Islet precursor cell (in vitro differentiated cells): ENCODE data around the gene ZNF774.
"Not testable (repeated sequence)": the region's sequence is repeated elsewhere in the genome, so short reads cannot be mapped to it uniquely, and the experiment has no call there.

ENCODE experiments used
- DNase-seq: peaks from one replicate; pipeline ENCODE4 v3.0.0-alpha.2; 2018

ZNF774 gene

GRCh38 chr15:90393040-90393439, 41.0 kb downstream of the ZNF774 start:
- no peak for DNase-seq

DNA sequence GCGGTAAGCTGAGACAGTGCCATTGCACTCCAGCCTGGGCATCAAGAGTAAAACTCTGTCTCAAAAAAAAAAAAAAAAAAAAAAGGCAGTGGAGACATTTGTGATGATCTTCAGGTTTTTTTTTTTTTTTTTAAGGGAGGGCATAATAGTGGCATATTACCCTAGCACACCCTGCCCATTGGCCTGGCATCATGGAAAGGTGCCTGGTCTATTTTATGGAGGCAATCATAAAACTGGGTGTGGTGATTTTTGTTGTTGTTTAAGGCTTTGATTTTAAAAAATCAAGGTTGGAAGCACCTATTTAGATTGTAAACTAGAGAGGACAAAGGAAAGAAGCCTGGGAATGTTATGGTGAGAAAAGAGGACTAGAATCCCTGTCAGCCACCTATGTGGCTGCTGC, 42.0 kb downstream of the ZNF774 start:
- no peak for DNase-seq

DNA sequence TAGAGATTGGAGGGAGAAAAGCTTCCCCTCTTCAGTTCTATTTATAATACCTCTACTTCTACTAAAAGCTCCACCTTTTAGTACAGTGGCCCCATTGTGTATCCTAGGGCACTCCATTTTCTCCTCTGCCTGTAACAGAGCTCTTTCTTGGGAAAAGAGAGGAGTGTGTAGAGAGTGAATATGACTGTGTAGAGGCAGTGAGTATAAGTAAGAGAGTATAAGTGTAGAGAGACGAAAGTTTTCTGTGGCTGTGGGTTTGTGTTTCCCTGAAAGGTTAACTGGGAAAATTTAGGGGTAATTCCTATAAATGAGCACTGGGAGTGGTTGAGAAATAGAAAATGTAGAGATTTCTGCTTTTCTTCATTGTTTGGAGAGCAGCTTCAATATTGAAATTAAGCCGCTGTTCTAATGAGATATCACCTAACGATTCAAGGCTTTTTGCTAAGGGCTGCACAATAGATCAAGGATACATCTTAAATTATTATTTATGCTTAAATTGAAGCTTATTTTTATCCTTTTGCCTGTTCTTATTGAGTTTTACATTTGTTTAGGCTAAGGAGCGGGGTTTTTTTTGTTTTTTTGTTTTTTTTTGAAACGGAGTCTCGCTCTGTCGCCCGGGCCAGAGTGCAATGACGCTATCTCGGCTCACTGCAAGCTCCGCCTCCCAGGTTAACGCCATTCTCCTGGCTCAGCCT, 42.8 kb downstream of the ZNF774 start:
- no peak for DNase-seq

DNA sequence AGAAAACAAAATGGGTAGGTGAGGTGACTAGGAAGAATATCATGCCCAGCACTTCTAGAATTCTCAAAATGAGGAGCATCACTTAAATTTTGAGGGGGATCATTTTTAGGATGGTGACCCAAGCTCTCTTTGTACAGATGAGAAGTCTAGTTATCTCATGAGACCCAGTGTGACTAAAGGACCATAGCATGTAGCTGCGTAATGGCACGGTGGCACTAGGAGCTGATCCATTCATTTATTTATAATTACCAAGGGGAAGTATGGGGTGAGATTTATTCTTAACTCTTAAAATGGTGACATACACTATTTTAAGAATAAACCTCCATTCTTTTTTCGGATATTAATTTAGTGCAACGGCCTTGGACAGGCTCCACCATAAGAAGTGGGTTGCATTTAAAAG, 44.2 kb downstream of the ZNF774 start:
- DNase-seq = no peak

- DNase-seq = no peak
Observed at GRCh38 chr15:90400005-90400758, 48.1 kb downstream of the ZNF774 start.

- DNase-seq = peak; percentile 91
Observed at GRCh38 chr15:90400759-90401314, 48.8 kb downstream of the ZNF774 start.

DNA sequence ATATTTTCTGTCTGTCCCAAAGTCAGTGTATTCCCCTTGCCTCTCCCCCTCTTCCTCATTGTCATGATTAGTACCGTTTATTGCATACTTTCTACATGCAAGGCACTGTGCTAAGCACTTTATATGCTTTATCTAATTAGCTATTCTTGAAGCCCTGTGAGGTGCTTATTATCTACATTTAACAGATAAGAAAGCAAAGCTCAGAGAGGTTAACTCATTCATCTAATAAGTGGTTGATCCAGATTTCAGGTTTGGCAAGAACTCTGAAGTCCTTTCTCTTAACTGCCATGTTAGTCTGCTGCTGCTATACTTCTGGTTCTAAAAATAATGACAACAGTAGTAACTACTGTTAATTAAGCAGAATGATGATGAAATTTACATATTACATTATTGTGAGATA, 49.4 kb downstream of the ZNF774 start:
- DNase-seq = no peak

DNA sequence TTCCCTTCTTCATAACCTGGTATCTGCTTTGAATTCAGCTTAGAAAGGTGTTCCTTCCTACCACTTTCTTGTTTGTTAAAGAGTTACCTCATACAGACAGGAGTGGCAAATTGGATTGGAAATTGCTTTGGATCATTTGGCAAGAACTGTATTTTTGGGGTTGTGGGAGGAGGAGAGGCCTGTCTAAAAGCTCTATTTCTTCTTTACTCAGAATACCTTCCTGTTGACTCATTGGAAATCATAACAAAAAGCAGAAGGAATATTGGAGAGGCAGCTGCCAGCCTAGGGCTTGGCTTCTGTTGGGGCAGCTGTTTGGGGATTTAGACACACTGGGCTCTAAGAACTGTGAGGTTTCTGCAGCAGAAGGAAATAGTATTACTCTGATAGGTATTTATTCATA, 50.1 kb downstream of the ZNF774 start:
- no peak for DNase-seq

DNA sequence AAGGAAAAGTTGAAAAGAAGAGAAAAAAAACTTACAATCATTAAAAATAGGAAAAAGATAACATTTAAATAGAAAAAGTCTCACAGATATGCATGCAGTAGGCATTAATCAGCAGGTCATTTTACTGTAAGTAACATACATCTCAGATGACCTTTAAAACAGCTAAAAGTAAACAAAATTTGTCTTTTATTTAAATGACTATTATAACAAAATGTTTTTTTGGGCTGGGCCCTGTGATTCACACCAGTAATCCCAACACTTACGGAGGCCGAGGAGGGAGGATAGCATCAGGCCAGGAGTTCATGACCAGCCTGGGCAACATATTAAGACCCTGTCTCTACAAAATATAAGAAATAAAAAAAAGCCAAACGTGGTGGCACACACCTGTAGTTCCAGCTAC, 50.7 kb downstream of the ZNF774 start:
- no peak for DNase-seq

- DNase-seq = no peak
Observed at GRCh38 chr15:90405055-90405607, 53.0 kb downstream of the ZNF774 start.

DNA sequence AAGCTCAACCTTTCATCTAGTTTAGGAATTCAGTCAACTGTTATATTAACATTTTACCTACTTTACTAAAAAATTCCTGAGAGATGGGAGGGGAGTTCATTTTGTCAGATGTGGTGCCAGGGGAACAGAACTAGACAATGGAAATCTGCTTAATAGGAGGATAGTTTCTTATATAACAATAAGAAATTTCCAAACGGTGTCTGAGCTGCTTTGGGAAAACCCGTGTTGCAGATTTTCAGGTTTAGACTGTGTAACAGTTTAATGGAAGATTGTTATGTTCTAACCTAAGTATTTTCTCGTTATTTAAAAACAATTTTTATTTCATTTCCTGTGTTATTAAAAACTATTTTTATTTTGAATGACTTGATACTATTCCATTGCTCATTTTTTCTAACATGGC, 55.3 kb downstream of the ZNF774 start:
- DNase-seq = no peak

DNA sequence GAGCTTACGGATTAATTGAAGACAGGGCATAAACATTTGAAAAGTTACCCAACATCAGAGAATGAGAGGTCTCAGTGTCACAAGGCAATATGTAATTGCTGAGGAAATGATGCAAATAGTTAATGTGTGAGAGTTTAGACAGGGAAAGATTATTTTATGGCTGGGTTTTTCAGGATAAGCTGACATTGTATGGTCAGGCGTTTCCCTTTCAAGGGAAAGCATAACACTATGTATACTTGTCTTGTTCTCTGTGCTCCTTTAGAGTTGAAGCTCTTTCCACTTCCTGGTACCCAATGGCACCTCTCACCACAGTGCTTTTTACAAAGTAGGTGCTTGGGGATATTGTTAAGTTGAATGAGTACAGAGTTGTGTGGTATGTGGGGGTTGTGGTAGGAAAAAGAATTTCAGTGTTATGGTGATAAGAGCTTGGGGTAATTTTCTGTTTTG, 55.8 kb downstream of the ZNF774 start:
- DNase-seq = no peak

- DNase-seq = no peak
Observed at GRCh38 chr15:90408657-90409056, 56.6 kb downstream of the ZNF774 start.

DNA sequence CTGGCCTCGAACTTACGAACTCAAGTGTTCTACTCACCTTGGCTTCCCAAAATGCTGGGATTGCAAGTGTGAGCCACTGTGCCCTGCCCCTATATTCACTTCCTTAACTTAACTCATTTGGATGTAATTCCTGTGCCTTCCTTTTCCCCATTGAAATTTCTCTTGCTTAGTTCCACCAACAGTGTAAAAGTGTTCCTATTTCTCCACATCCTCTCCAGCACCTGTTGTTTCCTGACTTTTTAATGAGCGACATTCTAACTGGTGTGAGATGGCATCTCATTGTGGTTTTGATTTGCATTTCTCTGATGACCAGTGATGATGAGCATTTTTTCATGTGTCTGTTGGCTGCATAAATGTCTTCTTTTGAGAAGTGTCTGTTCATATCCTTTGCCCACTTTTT, 57.5 kb downstream of the ZNF774 start:
- DNase-seq = not testable (repeated sequence)

DNA sequence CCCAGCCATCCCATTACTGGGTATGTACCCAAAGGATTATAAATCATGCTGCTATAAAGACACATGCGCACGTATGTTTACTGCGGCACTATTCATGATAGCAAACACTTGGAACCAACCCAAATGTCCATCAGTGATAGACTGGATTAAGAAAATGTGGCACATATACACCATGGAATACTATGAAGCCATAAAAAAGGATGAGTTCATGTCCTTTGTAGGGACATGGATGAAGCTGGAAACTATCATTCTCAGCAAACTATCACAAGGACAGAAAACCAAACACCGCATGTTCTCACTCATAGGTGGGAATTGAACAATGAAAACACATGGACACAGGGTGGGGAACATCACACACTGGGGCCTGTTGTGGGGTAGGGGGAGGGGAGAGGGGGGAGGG, 58.2 kb downstream of the ZNF774 start:
- not testable (repeated sequence) for DNase-seq

- no peak for DNase-seq
Observed at GRCh38 chr15:90411176-90411575, 59.1 kb downstream of the ZNF774 start.
